HEK293 (cell line): ENCODE data around the gene INHBB.

Experiments used
- YY1 ChIP-seq: fragments of 450-650 bp; formaldehyde crosslinking; IDR thresholded peaks from 2 replicates; pipeline ENCODE4 v1.5.1; 2018; ENCODE audit warnings: missing biosample characterization, missing genetic modification characterization
- ZNF423 ChIP-seq: fragments of 450-650 bp; formaldehyde crosslinking; IDR thresholded peaks from 2 replicates; pipeline ENCODE4 v1.5.1; 2016; ENCODE audit warnings: missing biosample characterization, missing genetic modification characterization
- ZNF473 ChIP-seq: fragments of 450-650 bp; formaldehyde crosslinking; IDR thresholded peaks from 2 replicates; pipeline ENCODE4 v1.5.1; 2017; ENCODE audit warnings: missing biosample characterization, missing genetic modification characterization
- ZNF660 ChIP-seq: fragments of 450-650 bp; IDR thresholded peaks from 2 replicates; pipeline ENCODE4 v1.5.1; 2018; ENCODE audit warnings: missing biosample characterization, mild to moderate bottlenecking, missing genetic modification characterization

DNA sequence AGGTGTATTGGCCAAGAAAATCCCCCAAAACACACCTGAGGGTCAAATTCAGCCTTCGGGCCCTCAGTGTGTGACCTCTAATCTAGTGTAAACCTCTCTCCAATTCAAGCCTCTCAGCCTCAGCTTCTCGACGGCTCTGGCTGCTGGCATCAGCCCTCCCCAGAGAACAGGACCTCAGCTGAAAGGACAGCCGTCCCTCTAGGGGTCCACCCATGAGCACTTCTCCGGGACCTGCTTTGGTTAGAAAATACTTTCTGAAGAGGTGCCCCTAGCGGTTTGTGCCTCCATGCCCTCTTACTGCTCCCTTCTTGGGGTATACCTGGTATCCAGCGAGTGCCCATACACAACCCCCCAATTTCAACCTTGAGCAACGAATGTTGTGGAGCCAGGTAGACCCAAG is 48.8 kb downstream of the INHBB start:
- no peak for TF ChIP-seq YY1 (tag by site-specific recombination)
- no peak for TF ChIP-seq ZNF660 (tag by site-specific recombination)
- no peak for TF ChIP-seq ZNF473 (tag by site-specific recombination)
- TF ChIP-seq ZNF423 (tag by site-specific recombination), result no peak
